ENCODE measurements around the gene CAPN12. TPM values are rescaled to one million over a fixed set of nuclear protein-coding genes. Genes with fewer than 3 reads are reported as not detected.

Gene CAPN12
- total RNA-seq, 1 experiment from 2014 or later, result 8.8 TPM

DNA sequence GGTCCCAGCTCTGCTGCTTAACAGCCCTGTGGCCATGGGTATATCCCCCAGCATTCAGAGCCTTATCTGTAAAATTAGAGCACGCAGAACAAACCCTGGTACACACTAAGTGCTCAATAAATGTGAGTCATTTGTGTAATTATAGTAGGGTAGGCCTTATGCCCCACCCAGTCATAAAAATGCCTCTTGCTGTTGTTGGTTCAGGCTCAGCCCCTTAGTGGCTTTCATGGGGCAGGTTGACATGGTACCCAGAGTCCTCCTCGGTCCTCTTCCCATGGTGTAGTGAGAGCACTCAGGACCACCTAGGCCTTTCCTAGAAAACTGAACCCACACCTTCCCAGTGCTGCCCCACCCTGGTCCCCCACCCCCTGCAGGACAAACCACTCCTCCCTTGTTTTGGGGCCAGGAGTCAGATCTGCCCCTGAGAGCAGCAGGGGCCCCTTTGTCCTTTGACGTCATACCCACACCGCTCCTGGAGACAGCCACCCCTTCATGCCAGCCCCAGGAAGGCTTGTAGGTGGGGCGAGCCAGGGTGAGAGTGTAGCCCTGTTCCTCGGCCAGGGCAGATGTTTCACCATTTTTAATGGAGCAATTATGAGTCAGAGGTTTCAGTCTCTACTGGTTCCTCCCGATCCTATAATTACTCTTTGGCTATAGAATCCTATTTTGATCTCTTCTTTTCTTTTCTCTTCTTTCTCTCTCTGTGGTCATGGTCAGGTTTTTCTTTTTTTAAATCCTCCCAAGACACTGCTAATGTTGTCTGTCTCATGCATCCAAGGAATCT, 60.0 kb downstream of the CAPN12 start (continued):
- TF ChIP-seq TCF7L2 (IDR thresholded peaks at IDR 0.05; ENCODE audit: borderline replicate concordance, extremely low read depth, insufficient read depth, insufficient read length) (peak; percentile 46), CEBPB (IDR thresholded peaks at IDR 0.05; ENCODE audit: low read depth) (peak; percentile 68; the same call in 1 of the 2 replicates), ATF3 (IDR thresholded peaks at IDR 0.05) (no peak), SIN3A (IDR thresholded peaks at IDR 0.05; ENCODE audit: low read depth) (no peak; the same call in 1 of the 2 replicates), FOSL1 (IDR thresholded peaks at IDR 0.05; ENCODE audit: low read depth) (peak; percentile 53)

DNA sequence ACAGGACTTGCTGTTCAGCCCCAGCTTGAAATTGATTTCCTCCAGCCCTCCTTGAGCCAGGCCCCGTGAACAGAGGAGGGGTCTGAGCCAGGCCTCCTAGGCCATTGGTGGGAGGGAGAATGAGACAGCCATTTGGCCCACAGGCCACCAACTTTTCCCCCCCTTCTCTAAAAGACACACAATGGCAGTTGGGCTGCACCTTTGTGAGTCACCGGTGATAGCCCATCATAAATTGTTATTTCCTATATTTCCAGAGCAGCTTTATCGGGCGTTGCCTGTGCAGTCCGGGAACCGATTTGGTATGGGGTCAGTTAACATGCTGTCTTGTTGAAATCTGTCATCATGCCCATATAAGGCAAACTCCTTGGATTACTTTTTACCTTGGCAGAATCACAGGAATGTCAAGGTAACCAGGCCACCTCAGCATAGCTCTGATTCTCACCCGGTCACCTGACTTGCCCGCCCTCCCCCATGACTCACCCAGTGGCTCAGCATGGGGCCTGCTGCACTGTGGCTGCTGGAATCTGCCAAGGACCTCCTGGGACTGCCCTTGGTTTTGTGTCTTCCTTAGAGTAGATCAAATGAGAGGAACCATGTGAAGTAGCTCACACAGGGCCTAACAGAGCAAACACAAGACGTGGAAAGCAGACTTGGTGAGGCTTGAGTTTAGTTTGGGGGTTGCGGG, 60.7 kb downstream of the CAPN12 start:
- ChIA-PET CTCF (interaction anchor here (0.6 to 2.1 kb wide), 6 partner anchors 9 to 280 kb away, joined by 3 to 10 read pairs (median 4); partner anchors contain the start of genes FAM98C, MRPS12 and SARS2), POLR2A (interaction anchor here (0.6 to 2.5 kb wide), 7 partner anchors 9 to 166 kb away, joined by 3 to 25 read pairs (median 4); partner anchors contain the start of gene ACTN4), RAD21 (ENCODE audit: low non-redundant PET in 1 of 2, low total read pairs in 2 of 2, uncharacterized antibody in 2 of 2, unreplicated experiment in 2 of 2) (no interaction called here)
- Histone ChIP-seq H2AFZ (ENCODE audit: low read depth, low read length, poor library complexity, severe bottlenecking) (no peak overlapping the region), H3K27ac (ENCODE audit: low read depth, low read length) (peak overlapping the region; percentile 98), H3K36me3 (ENCODE audit: control insufficient read depth in 1 of 2, insufficient read depth in 2 of 2, low read length in 2 of 2) (peaks cover 0 to 30% of the 10 kb centered on the region in 2 experiments; a peak in 1 of 4 replicates), H3K9me2 (ENCODE audit: insufficient read depth) (no peaks in the 10 kb centered on the region), H4K20me1 (ENCODE audit: insufficient read depth) (no peaks in the 10 kb centered on the region), H3K27me3 (ENCODE audit: insufficient read depth, low read length) (no peaks in the 10 kb centered on the region), H3K4me1 (ENCODE audit: control insufficient read depth in 1 of 2, insufficient read depth in 2 of 2, low read length in 2 of 2) (peaks cover 82 to 99% of the 10 kb centered on the region in 2 experiments), H3K4me3 (replicated peaks in 1 of 2; ENCODE audit: low read depth in 1 of 2, low read length in 2 of 2) (peak overlapping the region; percentile 36 to 53), H3K4me2 (ENCODE audit: low read length) (peak overlapping the region; percentile 86), H3K9ac (ENCODE audit: low read length) (peak overlapping the region; percentile 83), H3K9me3 (ENCODE audit: control insufficient read depth in 1 of 2, insufficient read depth in 1 of 2, low read depth in 1 of 2, low read length in 2 of 2) (peaks cover 0 to 5% of the 10 kb centered on the region in 2 experiments; a peak in 1 of 4 replicates), H3K79me2 (ENCODE audit: insufficient read depth, low read length) (peaks cover 89% of the 10 kb centered on the region)
- no TSS peak for BruUV-seq (replicated peaks)
- DNase-seq (ENCODE audit: low read depth, low spot score), result peak; percentile 99
- intact Hi-C loops (cut with micrococcal nuclease), result loop anchor here (1.0 to 5.0 kb wide), 3 partner anchors 10 to 169 kb away; no protein-coding TSS in a partner anchor
- ATAC-seq, result peak; percentile 74
- peak; percentile 97 for TF ChIP-seq JUND (IDR thresholded peaks at IDR 0.05)
- peak; percentile 100 for TF ChIP-seq SRF (IDR thresholded peaks at IDR 0.05; ENCODE audit: low read depth)
- TF ChIP-seq, protein P1, sequence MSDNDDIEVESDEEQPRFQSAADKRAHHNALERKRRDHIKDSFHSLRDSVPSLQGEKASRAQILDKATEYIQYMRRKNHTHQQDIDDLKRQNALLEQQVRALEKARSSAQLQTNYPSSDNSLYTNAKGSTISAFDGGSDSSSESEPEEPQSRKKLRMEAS (IDR thresholded peaks at IDR 0.05), result peak; percentile 59
- TF ChIP-seq, protein P2, sequence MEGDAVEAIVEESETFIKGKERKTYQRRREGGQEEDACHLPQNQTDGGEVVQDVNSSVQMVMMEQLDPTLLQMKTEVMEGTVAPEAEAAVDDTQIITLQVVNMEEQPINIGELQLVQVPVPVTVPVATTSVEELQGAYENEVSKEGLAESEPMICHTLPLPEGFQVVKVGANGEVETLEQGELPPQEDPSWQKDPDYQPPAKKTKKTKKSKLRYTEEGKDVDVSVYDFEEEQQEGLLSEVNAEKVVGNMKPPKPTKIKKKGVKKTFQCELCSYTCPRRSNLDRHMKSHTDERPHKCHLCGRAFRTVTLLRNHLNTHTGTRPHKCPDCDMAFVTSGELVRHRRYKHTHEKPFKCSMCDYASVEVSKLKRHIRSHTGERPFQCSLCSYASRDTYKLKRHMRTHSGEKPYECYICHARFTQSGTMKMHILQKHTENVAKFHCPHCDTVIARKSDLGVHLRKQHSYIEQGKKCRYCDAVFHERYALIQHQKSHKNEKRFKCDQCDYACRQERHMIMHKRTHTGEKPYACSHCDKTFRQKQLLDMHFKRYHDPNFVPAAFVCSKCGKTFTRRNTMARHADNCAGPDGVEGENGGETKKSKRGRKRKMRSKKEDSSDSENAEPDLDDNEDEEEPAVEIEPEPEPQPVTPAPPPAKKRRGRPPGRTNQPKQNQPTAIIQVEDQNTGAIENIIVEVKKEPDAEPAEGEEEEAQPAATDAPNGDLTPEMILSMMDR (IDR thresholded peaks at IDR 0.05 in 2 of 3, conservative IDR thresholded peaks at IDR 0.05 in 1 of 3; ENCODE audit: borderline replicate concordance in 1 of 3, insufficient read depth in 1 of 3, low read depth in 2 of 3, low read length in 2 of 3), result no peak
- peak; percentile 79 for TF ChIP-seq TCF7L2 (IDR thresholded peaks at IDR 0.05; ENCODE audit: borderline replicate concordance, extremely low read depth, insufficient read depth, insufficient read length)
- TF ChIP-seq EZH2phosphoT487 (IDR thresholded peaks at IDR 0.05; ENCODE audit: borderline replicate concordance), result no peak
- TF ChIP-seq FOSL1 (IDR thresholded peaks at IDR 0.05; ENCODE audit: low read depth), result peak; percentile 77
- peak; percentile 49 for TF ChIP-seq CEBPB (IDR thresholded peaks at IDR 0.05; ENCODE audit: low read depth)
- TF ChIP-seq POLR2A (IDR thresholded peaks at IDR 0.05; ENCODE audit: borderline replicate concordance, extremely low read depth, insufficient read depth, insufficient read length), result no peak
- TF ChIP-seq SP1 (IDR thresholded peaks at IDR 0.05; ENCODE audit: low read depth), result peak; percentile 92
- peak; percentile 86; the same call in 1 of the 2 replicates for TF ChIP-seq SIN3A (IDR thresholded peaks at IDR 0.05; ENCODE audit: low read depth)
- TF ChIP-seq CBX3 (IDR thresholded peaks at IDR 0.05; ENCODE audit: low read depth), result 0 out of 2 replicates have a peak, but pooled peaks have one; percentile 56
- TF ChIP-seq POLR2AphosphoS5 (IDR thresholded peaks at IDR 0.05; ENCODE audit: low read depth, low read length), result peak; percentile 25
